Smooth muscle cell (in vitro differentiated cells): ENCODE measurements around the gene SSUH2. TPM values are rescaled to one million over a fixed set of nuclear protein-coding genes. Genes with fewer than 3 reads are reported as not detected.
"Not testable (repeated sequence)": the region's sequence is repeated elsewhere in the genome, so short reads cannot be mapped to it uniquely, and the experiment has no call there.

Experiments used
- DNase-seq: peaks from one replicate; lab custom pipeline; 2025; ENCODE audit not compliant: unreplicated experiment; lab: John Stamatoyannopoulos, UW
- H2AFZ ChIP-seq: fragments of 200-600 bp; sonication (generic); 2 replicates; pipeline ENCODE4 v1.6.0; 2016; ENCODE audit warnings: antibody characterized with exemption, low read depth, mild to moderate bottlenecking
- H3F3A ChIP-seq: fragments of 200-600 bp; sonication (generic); 2 replicates; pipeline ENCODE4 v1.6.0; 2017; ENCODE audit warnings: antibody characterized with exemption, low read depth
- H3K27ac ChIP-seq: fragments of 200-600 bp; sonication (generic); 2 replicates; pipeline ENCODE4 v1.5.1; 2016; ENCODE audit warnings: low read depth, mild to moderate bottlenecking
- H3K27me3 ChIP-seq: fragments of 200-600 bp; sonication (generic); 2 replicates; pipeline ENCODE4 v1.6.1; 2016; ENCODE audit warnings: low read depth, mild to moderate bottlenecking
- H3K36me3 ChIP-seq: fragments of 200-600 bp; sonication (generic); 2 replicates; pipeline ENCODE4 v1.5.1; 2016; ENCODE audit warnings: low read depth
- H3K4me1 ChIP-seq: fragments of 200-600 bp; sonication (generic); 2 replicates; pipeline ENCODE4 v1.5.1; 2016; ENCODE audit warnings: low read depth
- H3K4me2 ChIP-seq: fragments of 200-600 bp; sonication (generic); 2 replicates; pipeline ENCODE4 v1.6.0; 2016; ENCODE audit warnings: mild to moderate bottlenecking
- H3K4me3 ChIP-seq: fragments of 200-600 bp; sonication (generic); 2 replicates; pipeline ENCODE4 v1.5.1; 2016; ENCODE audit warnings: mild to moderate bottlenecking
- H3K79me2 ChIP-seq: fragments of 200-600 bp; sonication (generic); 2 replicates; pipeline ENCODE4 v1.6.0; 2016; ENCODE audit warnings: low read depth, mild to moderate bottlenecking
- H3K9ac ChIP-seq: fragments of 200-600 bp; sonication (generic); 2 replicates; pipeline ENCODE4 v1.6.0; 2016; ENCODE audit warnings: low read depth
- H3K9me3 ChIP-seq: fragments of 200-600 bp; sonication (generic); replicated peaks from 2 replicates; pipeline ENCODE4 v1.5.1; 2016; ENCODE audit warnings: low read depth
- H4K20me1 ChIP-seq: fragments of 200-600 bp; sonication (generic); 2 replicates; pipeline ENCODE4 v1.6.0; 2016; ENCODE audit warnings: low read depth
- CTCF ChIP-seq: fragments of 200-600 bp; sonication (generic); IDR thresholded peaks from 2 replicates; pipeline ENCODE4 v1.5.1; 2017; ENCODE audit warnings: borderline replicate concordance, mild to moderate bottlenecking, antibody characterized with exemption; ENCODE audit not compliant: insufficient read depth, poor library complexity, severe bottlenecking
- WGBS: methylation state at CpG from one replicate; pipeline ENCODE4 v1.1.7; 2016; ENCODE audit warnings: low lambda C conversion rate; 5-methylcytosine and 5-hydroxymethylcytosine counted together
- polyA plus RNA-seq: library from polyadenylated mRNA; unstranded; fragments of >200 nt; fragmentation: Nextera tagmentation; extraction: Ambion mirVana; gene quantifications from 2 replicates; pipeline ENCODE4 v1.2.1, GENCODE V29; 2016
- total RNA-seq: library from RNA; depleted of rRNA; stranded (reverse); fragments of >200 nt; gene quantifications from 2 replicates; pipeline ENCODE4 v1.2.3, GENCODE V29; 2014

SSUH2 gene
- total and polyA plus RNA-seq, 2 experiments from 2014 or later = 0.09 TPM; not detected in 1

- Histone ChIP-seq H3K9ac (no peak overlapping the region), H3K4me1 (peaks cover 3% of the 10 kb centered on the region), H3K36me3 (no peaks in the 10 kb centered on the region), H4K20me1 (no peaks in the 10 kb centered on the region), H3K79me2 (no peaks in the 10 kb centered on the region), H3K9me3 (no peaks in the 10 kb centered on the region), H3K4me2 (peak overlapping the region; percentile 43), H3K4me3 (no peak overlapping the region), H3K27me3 (no peaks in the 10 kb centered on the region), H2AFZ (no peak overlapping the region), H3K27ac (peak overlapping the region; percentile 77), H3F3A (peaks cover 28% of the 10 kb centered on the region)
- 86% methylated on average over 3 of the region's 3 CpGs for WGBS
- no peak for DNase-seq
- no peak for TF ChIP-seq CTCF
These were observed 63.2 kb downstream of the SSUH2 start for GRCh38 chr3:8581373-8581772.

GRCh38 chr3:8580434-8580833, 64.2 kb downstream of the SSUH2 start:
- 49% methylated on average over 5 of the region's 5 CpGs for WGBS
- not testable (repeated sequence) for H3K4me3 ChIP-seq, H4K20me1 ChIP-seq, H2AFZ ChIP-seq, H3K27me3 ChIP-seq, DNase-seq, H3K4me2 ChIP-seq, H3K36me3 ChIP-seq, H3K4me1 ChIP-seq, H3K9ac ChIP-seq, H3K9me3 ChIP-seq, H3K79me2 ChIP-seq
- peak overlapping the region; percentile 77 for H3K27ac ChIP-seq
- H3F3A ChIP-seq = peaks cover 37% of the 10 kb centered on the region

- Histone ChIP-seq H3K27me3 (no peaks in the 10 kb centered on the region), H3K9me3 (no peaks in the 10 kb centered on the region), H3K4me2 (no peak overlapping the region), H2AFZ (no peak overlapping the region), H3K79me2 (no peaks in the 10 kb centered on the region), H3F3A (peaks cover 42% of the 10 kb centered on the region), H3K9ac (no peak overlapping the region), H3K4me3 (no peak overlapping the region), H3K27ac (peak overlapping the region; percentile 66), H3K36me3 (no peaks in the 10 kb centered on the region), H3K4me1 (peaks cover 3% of the 10 kb centered on the region), H4K20me1 (no peaks in the 10 kb centered on the region)
- WGBS = 79% methylated on average over 5 of the region's 5 CpGs
- no peak for TF ChIP-seq CTCF
- DNase-seq = no peak
These were observed 64.7 kb downstream of the SSUH2 start for GRCh38 chr3:8579943-8580342.

- peak overlapping the region; percentile 66 for H3K27ac ChIP-seq
- no peaks in the 10 kb centered on the region for H4K20me1 ChIP-seq
- H3K9ac ChIP-seq = no peak overlapping the region
- H2AFZ ChIP-seq = no peak overlapping the region
- no peak for TF ChIP-seq CTCF
- H3K4me3 ChIP-seq = no peak overlapping the region
- no peaks in the 10 kb centered on the region for H3K27me3 ChIP-seq
- H3K4me1 ChIP-seq = peaks cover 3% of the 10 kb centered on the region
- H3K79me2 ChIP-seq = no peaks in the 10 kb centered on the region
- WGBS = 81% methylated on average over 5 of the region's 5 CpGs
- H3K9me3 ChIP-seq = no peaks in the 10 kb centered on the region
- H3F3A ChIP-seq = peaks cover 45% of the 10 kb centered on the region
- H3K4me2 ChIP-seq = no peak overlapping the region
- no peak for DNase-seq
- H3K36me3 ChIP-seq = no peaks in the 10 kb centered on the region
These were observed 65.5 kb downstream of the SSUH2 start for GRCh38 chr3:8579096-8579495.
